ENCODE data around the gene APOM.
A peak's percentile ranks its signal among the peaks of the same experiment; 100 is the strongest.

Gene APOM

GRCh38 chr6:31680226-31681134, 24.8 kb downstream of the APOM start, which contains the start of gene LY6G5C:
LY6G5C (minus strand) TSS chr6:31681067; CDS start chr6:31680373, 694 bp downstream.
- peak; percentile 38 for DNase-seq (ENCODE audit: low read depth)

- DNase-seq (ENCODE audit: low read depth), result peak; percentile 31
These were observed 25.5 kb downstream of the APOM start for GRCh38 chr6:31681135-31681671.

GRCh38 chr6:31683591-31683990, 27.9 kb downstream of the APOM start:
- no peak for DNase-seq (ENCODE audit: low read depth)

- no peak for DNase-seq (ENCODE audit: low read depth)
These were observed 30.8 kb downstream of the APOM start for GRCh38 chr6:31686483-31686882.

- no peak for DNase-seq (ENCODE audit: low read depth)
These were observed 31.6 kb downstream of the APOM start for GRCh38 chr6:31687321-31687720.

GRCh38 chr6:31687860-31688693, 32.4 kb downstream of the APOM start:
- DNase-seq (ENCODE audit: low read depth), result no peak

GRCh38 chr6:31689249-31690110, 33.8 kb downstream of the APOM start:
- DNase-seq (ENCODE audit: low read depth), result no peak

- DNase-seq (ENCODE audit: low read depth), result no peak
These were observed 34.8 kb downstream of the APOM start for GRCh38 chr6:31690231-31691077.

GRCh38 chr6:31691078-31691463, 35.4 kb downstream of the APOM start:
- DNase-seq (ENCODE audit: low read depth), result no peak

- DNase-seq (ENCODE audit: low read depth), result no peak
These were observed 35.9 kb downstream of the APOM start for GRCh38 chr6:31691564-31692108.

GRCh38 chr6:31692353-31692752, 36.7 kb downstream of the APOM start:
- no peak for DNase-seq (ENCODE audit: low read depth)

GRCh38 chr6:31692886-31693285, 37.2 kb downstream of the APOM start:
- DNase-seq (ENCODE audit: low read depth), result no peak

- DNase-seq (ENCODE audit: low read depth), result no peak
These were observed 37.8 kb downstream of the APOM start for GRCh38 chr6:31693535-31693934.

- no peak for DNase-seq (ENCODE audit: low read depth)
These were observed 41.9 kb downstream of the APOM start for GRCh38 chr6:31697555-31697954.

GRCh38 chr6:31700740-31701401, 45.2 kb downstream of the APOM start:
- no peak for DNase-seq (ENCODE audit: low read depth)

GRCh38 chr6:31701666-31702404, 46.1 kb downstream of the APOM start:
- DNase-seq (ENCODE audit: low read depth), result no peak

GRCh38 chr6:31702405-31702818, 46.7 kb downstream of the APOM start:
- DNase-seq (ENCODE audit: low read depth), result no peak

- peak; percentile 93 for DNase-seq (ENCODE audit: low read depth)
These were observed 47.4 kb downstream of the APOM start, which contains the start of gene ABHD16A for GRCh38 chr6:31702819-31703716. ABHD16A (minus strand) TSS chr6:31703324; CDS start chr6:31703281, 43 bp downstream.

All from activated T-helper 1 cell treated with Interleukin-2 at 50 U/mL for 16 hours (primary cell).